K562 (cell line): ENCODE results near the gene MTOR. TPM values are rescaled to one million over a fixed set of nuclear protein-coding genes. Genes with fewer than 3 reads are reported as not detected.

Source experiments
- ATAC-seq: fragments of 200-7000 bp; cut with Tn5 transposase; 3 replicates; pipeline ENCODE4 v1.9.1; 2020; ENCODE audit warnings: moderate library complexity
- BruUV-seq: library from RNA; stranded (reverse); fragments of 400-500 nt; replicated peaks from 2 replicates; lab custom pipeline; 2021; lab: Mats Ljungman, UMichigan
- CTCF ChIA-PET: fragments of 300-600 bp; formaldehyde crosslinking; extraction: SDS; loops from one replicate; lab custom pipeline; 2021; ENCODE audit warnings: low intra/inter-chr PET ratio; lab: Yijun Ruan, JAX
- POLR2A ChIA-PET: fragments of 300-600, 350-650 bp; sonication (Branson Sonifier 250); formaldehyde crosslinking; extraction: SDS; loops from one replicate; lab custom pipeline; 2021; ENCODE audit warnings: antibody characterized with exemption, inconsistent platforms; lab: Yijun Ruan, JAX
- DNase-seq, 4 experiments: peaks; one replicate each; pipeline versions ENCODE4 v3.0.0 to v3.0.0-alpha.2; 2011 to 2018; ENCODE audit warnings: low spot score in 3 of 4, mixed read lengths in 3 of 4; ENCODE audit errors: extremely low read depth in 1 of 4
- FAIRE-seq: peaks from 2 replicates; lab custom pipeline; 2011; peaks lifted over from hg19 to GRCh38; lab: Jason Lieb, UNC
- H2AFZ ChIP-seq: 2 replicates; pipeline ENCODE4 v1.6.0; 2011; ENCODE audit warnings: low read depth, low read length, control low read depth, inconsistent platforms
- H3K27ac ChIP-seq: fragments of 200-600 bp; 3 replicates; pipeline ENCODE4 v1.8.0; 2011; ENCODE audit warnings: low read depth, mild to moderate bottlenecking, control low read depth, inconsistent platforms, low read length, moderate library complexity, mixed read lengths; ENCODE audit errors: extremely low read depth
- H3K27me3 ChIP-seq, 2 experiments: fragments of 300-600 bp in 1 of 2; 2 replicates in 1 of 2; 3 replicates in 1 of 2; pipeline versions ENCODE4 v1.6.0 to v1.8.0; 2011; ENCODE audit warnings: inconsistent platforms in 2 of 2, low read length in 2 of 2, mild to moderate bottlenecking in 1 of 2, mixed read lengths in 1 of 2, moderate library complexity in 1 of 2; ENCODE audit not compliant: control insufficient read depth in 2 of 2, insufficient read depth in 2 of 2
- H3K36me3 ChIP-seq: fragments of 300-600 bp; 3 replicates; pipeline ENCODE4 v1.8.0; 2011; ENCODE audit warnings: mild to moderate bottlenecking, low read length, inconsistent platforms; ENCODE audit not compliant: control insufficient read depth, insufficient read depth
- H3K4me1 ChIP-seq, 2 experiments: fragments of 200-600 bp in 1 of 2; replicated peaks in 1 of 2; 2 replicates in 1 of 2; 3 replicates in 1 of 2; pipeline versions ENCODE4 v1.5.1 to v1.8.0; 2011; ENCODE audit warnings: inconsistent platforms in 2 of 2, low read length in 2 of 2, mild to moderate bottlenecking in 1 of 2, mixed read lengths in 1 of 2, moderate library complexity in 1 of 2; ENCODE audit not compliant: control insufficient read depth in 2 of 2, insufficient read depth in 2 of 2
- H3K4me2 ChIP-seq: 2 replicates; pipeline ENCODE4 v1.6.1; 2011; ENCODE audit warnings: low read length, control low read depth, inconsistent platforms, mixed read lengths; ENCODE audit not compliant: insufficient read depth
- H3K4me3 ChIP-seq: fragments of 200-600 bp; sonication (generic), shearing (Covaris generic); 2 replicates; pipeline ENCODE4 v1.5.1; 2016; ENCODE audit warnings: control low read depth, inconsistent platforms
- H3K79me2 ChIP-seq: fragments of 200-600 bp; 3 replicates; pipeline ENCODE4 v1.8.0; 2011; ENCODE audit warnings: low read length, inconsistent platforms; ENCODE audit not compliant: control insufficient read depth, insufficient read depth
- H3K9ac ChIP-seq, 2 experiments: 2 replicates each; pipeline versions ENCODE4 v1.6.0 to v1.6.1; 2011; ENCODE audit warnings: low read depth in 2 of 2, low read length in 2 of 2, control low read depth in 1 of 2, inconsistent platforms in 1 of 2, mild to moderate bottlenecking in 1 of 2, mixed read lengths in 1 of 2; ENCODE audit not compliant: insufficient read depth in 1 of 2
- H3K9me1 ChIP-seq: one replicate; pipeline ENCODE4 v1.6.0; 2011; ENCODE audit warnings: inconsistent platforms, mild to moderate bottlenecking, low read length, moderate library complexity; ENCODE audit not compliant: control insufficient read depth, insufficient read depth
- H3K9me3 ChIP-seq: replicated peaks from 2 replicates; pipeline ENCODE4 v1.5.1; 2011; ENCODE audit warnings: low read depth, low read length, inconsistent platforms; ENCODE audit not compliant: control insufficient read depth, insufficient read depth
- H4K20me1 ChIP-seq: replicated peaks from 2 replicates; pipeline ENCODE4 v1.6.1; 2011; ENCODE audit warnings: low read length, inconsistent platforms, mixed read lengths; ENCODE audit not compliant: control insufficient read depth, insufficient read depth
- POLR2A ChIP-seq: fragments of 450-650 bp; conservative IDR thresholded peaks from 2 replicates; pipeline ENCODE4 v1.6.1; 2016
- RAD21 ChIP-seq, 2 experiments: fragments of 250-450 bp in 1 of 2; fragments of 450-650 bp in 1 of 2; sonication (Bioruptor Pico) in 1 of 2; formaldehyde crosslinking in 1 of 2; IDR thresholded peaks in 1 of 2; conservative IDR thresholded peaks in 1 of 2; 2 replicates each; pipeline versions ENCODE4 v1.4.0 to v1.8.0; 2020 to 2022; ENCODE audit warnings: mild to moderate bottlenecking in 2 of 2, moderate library complexity in 1 of 2
- SAFB ChIP-seq: fragments of 200-400 bp; formaldehyde crosslinking; IDR thresholded peaks from 2 replicates; pipeline ENCODE4 v1.6.1; 2017; ENCODE audit warnings: low read depth, low read length, borderline replicate concordance
- TEAD4 ChIP-seq, 2 experiments: sonication (generic) in 1 of 2; formaldehyde crosslinking in 1 of 2; IDR thresholded peaks; 2 replicates each; pipeline versions ENCODE4 v1.6.1 to v1.8.0; 2012 to 2022; ENCODE audit warnings: borderline replicate concordance in 1 of 2, inconsistent platforms in 1 of 2, low read length in 1 of 2, mild to moderate bottlenecking in 1 of 2, missing genetic modification reagents in 1 of 2
- WGBS: fragments of 100-300 bp; shearing (Covaris generic); methylation state at CpG from one replicate; pipeline ENCODE4 v1.1.6; 2016; ENCODE audit warnings: low coverage, mixed read lengths; ENCODE audit not compliant: insufficient coverage; ENCODE audit errors: missing lambda C conversion rate; 5-methylcytosine and 5-hydroxymethylcytosine counted together
- in situ Hi-C: fragments of 300-500 bp; cut with MboI; formaldehyde crosslinking; loops from 4 replicates; pipeline ENCODE4 v1.15.0; 2018; ENCODE audit warnings: inconsistent platforms, mixed read lengths
- intact Hi-C: fragments of 100-400 bp; cut with micrococcal nuclease; formaldehyde crosslinking; loops from 2 replicates; pipeline ENCODE4 v1.14.2; 2022
- polyA plus RNA-seq, 8 experiments: library from polyadenylated mRNA; depleted of rRNA in 4 of 8; stranded (reverse) in 5 of 8; unstranded in 3 of 8; fragments of >200 nt; fragmentation: Nextera tagmentation in 2 of 8; fragmentation: Illumina TruSeq in 1 of 8; extraction: Ambion mirVana in 2 of 8; extraction: Trizol in 1 of 8; gene quantifications; 2 replicates each; pipeline versions ENCODE4 v1.2.1 to v1.2.3, GENCODE V29; 2011 to 2014; ENCODE audit warnings: inconsistent platforms in 1 of 8, missing spikeins in 1 of 8
- total RNA-seq, 7 experiments: library from RNA; depleted of rRNA in 6 of 7; stranded (reverse); fragments of >200 nt in 6 of 7; fragmentation: Illumina TruSeq in 2 of 7; extraction: Trizol in 2 of 7; gene quantifications; 2 replicates each; pipeline versions ENCODE4 v1.2.1 to v1.2.3, GENCODE V29; 2011 to 2021; ENCODE audit warnings: low replicate concordance in 1 of 7
- TF ChIP-seq, protein P1 (sequence below), 3 experiments: IDR thresholded peaks in 2 of 3; conservative IDR thresholded peaks in 1 of 3; 2 replicates each; pipeline ENCODE4 v1.5.1; 2011 to 2012; ENCODE audit warnings: low read length in 3 of 3, mild to moderate bottlenecking in 3 of 3, control low read depth in 2 of 3, improper control_type of control experiment in 1 of 3, inconsistent platforms in 1 of 3, low read depth in 1 of 3, mixed read lengths in 1 of 3, moderate library complexity in 1 of 3; ENCODE audit not compliant: insufficient read depth in 2 of 3
- TF ChIP-seq, protein P2 (sequence below): IDR thresholded peaks from 2 replicates; pipeline ENCODE4 v1.6.1; 2011; ENCODE audit warnings: borderline replicate concordance, low read depth, mild to moderate bottlenecking, moderate library complexity, low read length; ENCODE audit not compliant: insufficient read depth, poor library complexity, severe bottlenecking

Gene MTOR
- total and polyA plus RNA-seq, 9 of the 15 experiments (the other 6 are each of a cell fraction or from before 2014, with no cell fraction given), result 11.4 to 71.4 (median 52.2) TPM

DNA sequence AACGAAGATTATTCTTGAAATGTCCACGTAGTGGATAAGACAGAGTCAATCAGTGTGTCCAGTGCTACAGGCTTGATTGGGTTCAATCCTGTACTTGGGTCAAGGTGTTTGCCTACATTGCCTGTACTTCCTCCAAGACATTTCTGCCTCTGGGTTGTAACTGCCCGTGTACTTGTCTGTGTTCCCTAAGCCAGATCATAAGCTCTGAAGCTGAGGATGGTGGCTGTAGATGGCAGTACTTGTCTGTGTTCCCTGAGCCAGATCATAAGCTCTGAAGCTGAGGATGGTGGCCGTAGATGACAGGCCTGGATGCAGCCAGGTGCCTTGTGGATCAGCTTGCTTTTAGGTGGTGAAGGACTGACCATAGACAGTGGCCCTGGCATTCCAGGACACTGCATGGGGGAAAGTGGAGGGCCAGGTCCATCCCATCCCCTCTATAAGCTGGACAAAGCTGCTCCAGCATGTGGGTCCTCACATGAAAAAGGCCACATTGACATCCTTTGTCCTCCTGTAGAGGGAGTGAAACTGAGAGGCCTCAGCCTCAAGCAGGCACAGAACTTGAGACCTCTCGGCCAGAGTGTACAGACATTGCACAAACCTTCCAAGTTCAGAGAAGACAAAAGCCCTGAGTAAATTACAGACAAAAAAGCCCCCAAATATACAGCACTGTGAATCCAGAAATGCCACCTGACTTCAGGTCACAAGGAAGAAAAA is 200.5 kb downstream of the MTOR start:
- Histone ChIP-seq H3K36me3 (peaks cover 67% of the 10 kb centered on the region; the same call in 2 of the 3 replicates), H2AFZ (no peak overlapping the region), H3K79me2 (peaks cover 44% of the 10 kb centered on the region), H3K27ac (no peak overlapping the region), H3K9me3 (no peaks in the 10 kb centered on the region), H3K4me1 (peaks cover 8 to 40% of the 10 kb centered on the region in 2 experiments; a peak in 4 of 5 replicates), H3K4me3 (no peak overlapping the region), H4K20me1 (no peaks in the 10 kb centered on the region), H3K9ac (peak overlapping the region in 1 of 2 experiments; percentile 97; a peak in 1 of 4 replicates), H3K4me2 (peak overlapping the region; percentile 43; the same call in 1 of the 2 replicates)
- in situ Hi-C loops (no loop called here), intact Hi-C loops (no loop called here)
- ChIA-PET POLR2A (interaction anchor here (0.8 to 3.5 kb wide), 6 partner anchors 9 to 18 kb away, joined by 3 to 11 read pairs (median 4); no protein-coding TSS in a partner anchor), CTCF (no interaction called here)
- peak in 1 of 4 experiments; percentile 36 for DNase-seq
- no peak for FAIRE-seq
- no peak for ATAC-seq
- 55% methylated on average over 5 of the region's 5 CpGs for WGBS
- TF ChIP-seq, protein P1, sequence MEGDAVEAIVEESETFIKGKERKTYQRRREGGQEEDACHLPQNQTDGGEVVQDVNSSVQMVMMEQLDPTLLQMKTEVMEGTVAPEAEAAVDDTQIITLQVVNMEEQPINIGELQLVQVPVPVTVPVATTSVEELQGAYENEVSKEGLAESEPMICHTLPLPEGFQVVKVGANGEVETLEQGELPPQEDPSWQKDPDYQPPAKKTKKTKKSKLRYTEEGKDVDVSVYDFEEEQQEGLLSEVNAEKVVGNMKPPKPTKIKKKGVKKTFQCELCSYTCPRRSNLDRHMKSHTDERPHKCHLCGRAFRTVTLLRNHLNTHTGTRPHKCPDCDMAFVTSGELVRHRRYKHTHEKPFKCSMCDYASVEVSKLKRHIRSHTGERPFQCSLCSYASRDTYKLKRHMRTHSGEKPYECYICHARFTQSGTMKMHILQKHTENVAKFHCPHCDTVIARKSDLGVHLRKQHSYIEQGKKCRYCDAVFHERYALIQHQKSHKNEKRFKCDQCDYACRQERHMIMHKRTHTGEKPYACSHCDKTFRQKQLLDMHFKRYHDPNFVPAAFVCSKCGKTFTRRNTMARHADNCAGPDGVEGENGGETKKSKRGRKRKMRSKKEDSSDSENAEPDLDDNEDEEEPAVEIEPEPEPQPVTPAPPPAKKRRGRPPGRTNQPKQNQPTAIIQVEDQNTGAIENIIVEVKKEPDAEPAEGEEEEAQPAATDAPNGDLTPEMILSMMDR (IDR thresholded peaks at IDR 0.05 in 2 of 3, conservative IDR thresholded peaks at IDR 0.05 in 1 of 3; ENCODE audit: insufficient read depth in 2 of 3, low read depth in 1 of 3, low read length in 3 of 3), result peak in 2 of 3 experiments; percentile 2 to 16; a peak in 1 of 6 replicates
- TF ChIP-seq POLR2A (no peak), SAFB (no peak), TEAD4 (IDR thresholded peaks at IDR 0.05; ENCODE audit: low read length) (0 out of 2 replicates have a peak, but pooled peaks have one; percentile 8), TEAD4 (CRISPR knock-in tag; IDR thresholded peaks at IDR 0.05; ENCODE audit: borderline replicate concordance) (no peak), RAD21 (CRISPR knock-in tag; conservative IDR thresholded peaks at IDR 0.05 in 1 of 2, IDR thresholded peaks at IDR 0.05 in 1 of 2) (peak in 1 of 2 experiments; percentile 19; a peak in 1 of 4 replicates)
- TF ChIP-seq, protein P2, sequence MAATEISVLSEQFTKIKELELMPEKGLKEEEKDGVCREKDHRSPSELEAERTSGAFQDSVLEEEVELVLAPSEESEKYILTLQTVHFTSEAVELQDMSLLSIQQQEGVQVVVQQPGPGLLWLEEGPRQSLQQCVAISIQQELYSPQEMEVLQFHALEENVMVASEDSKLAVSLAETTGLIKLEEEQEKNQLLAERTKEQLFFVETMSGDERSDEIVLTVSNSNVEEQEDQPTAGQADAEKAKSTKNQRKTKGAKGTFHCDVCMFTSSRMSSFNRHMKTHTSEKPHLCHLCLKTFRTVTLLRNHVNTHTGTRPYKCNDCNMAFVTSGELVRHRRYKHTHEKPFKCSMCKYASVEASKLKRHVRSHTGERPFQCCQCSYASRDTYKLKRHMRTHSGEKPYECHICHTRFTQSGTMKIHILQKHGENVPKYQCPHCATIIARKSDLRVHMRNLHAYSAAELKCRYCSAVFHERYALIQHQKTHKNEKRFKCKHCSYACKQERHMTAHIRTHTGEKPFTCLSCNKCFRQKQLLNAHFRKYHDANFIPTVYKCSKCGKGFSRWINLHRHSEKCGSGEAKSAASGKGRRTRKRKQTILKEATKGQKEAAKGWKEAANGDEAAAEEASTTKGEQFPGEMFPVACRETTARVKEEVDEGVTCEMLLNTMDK, result peak; percentile 23
- TF ChIP-seq, all 486 proteins: peak for 4
- Histone ChIP-seq H3K9me1 (no peaks in the 10 kb centered on the region), H3K27me3 (no peaks in the 10 kb centered on the region)
- BruUV-seq, result no TSS peak
